Right lobe of liver (tissue), 6 donors: ENCODE measurements around the gene TNFRSF19. TPM values are rescaled to one million over a fixed set of nuclear protein-coding genes. Genes with fewer than 3 reads are reported as not detected.
"Not testable (repeated sequence)": the region's sequence is repeated elsewhere in the genome, so short reads cannot be mapped to it uniquely, and the experiment has no call there.

Experiments used
- ATAC-seq, 4 donors: fragments of 200-7000 bp; cut with Tn5 transposase; one replicate each; pipeline ENCODE4 v1.9.1; 2020; ENCODE audit warnings: mild to moderate bottlenecking in 4 of 4, moderate library complexity in 4 of 4
- DNase-seq, 3 donors: peaks; one replicate each; pipeline ENCODE4 v3.0.0-alpha.2; 2020
- H3K27ac ChIP-seq, 3 donors: fragments of 200-600 bp; one replicate each; pipeline ENCODE4 v1.8.0; 2022
- H3K27me3 ChIP-seq, 2 donors: fragments of 200-600 bp; one replicate each; pipeline ENCODE4 v1.8.0; 2022
- H3K36me3 ChIP-seq, 4 donors: fragments of 200-600 bp; sonication (generic) in 1 of 4; one replicate each; pipeline versions ENCODE4 v1.5.1 to v1.8.0; 2017 to 2022; ENCODE audit warnings: control low read depth in 1 of 4
- H3K4me1 ChIP-seq, 4 donors: fragments of 200-600 bp; sonication (generic) in 1 of 4; one replicate each; pipeline versions ENCODE4 v1.5.1 to v1.8.0; 2017 to 2022; ENCODE audit warnings: control low read depth in 1 of 4
- H3K4me3 ChIP-seq, 3 donors: fragments of 200-600 bp; one replicate each; pipeline ENCODE4 v1.8.0; 2022
- H3K9me3 ChIP-seq, 4 donors: fragments of 200-600 bp; sonication (generic) in 1 of 4; one replicate each; pipeline versions ENCODE4 v1.5.1 to v1.8.0; 2017 to 2022; ENCODE audit warnings: control low read depth in 1 of 4
- POLR2A ChIP-seq: fragments of 450-650 bp; IDR thresholded peaks from one replicate; pipeline ENCODE4 v1.6.1; 2017; ENCODE audit warnings: antibody characterized with exemption, mild to moderate bottlenecking
- WGBS: methylation state at CpG from one replicate; pipeline ENCODE4 v1.1.6; 2018; ENCODE audit warnings: low coverage, low lambda C conversion rate; ENCODE audit not compliant: insufficient coverage; ENCODE audit errors: missing lambda C conversion rate; 5-methylcytosine and 5-hydroxymethylcytosine counted together
- intact Hi-C, 2 donors: fragments of 100-400 bp; cut with DNase I; formaldehyde crosslinking; loops; one replicate each; pipeline versions ENCODE4 v1.11.2 to v1.14.1; 2022
- long read RNA-seq: library from polyadenylated mRNA; unstranded; transcript quantifications from one replicate; pipeline ENCODE4 v2.0.0, GENCODE V29; 2019
- total RNA-seq, 6 experiments: library from RNA; depleted of rRNA in 2 of 6; stranded (reverse); fragments of >200 nt in 2 of 6; fragmentation: NEBNext Ultra II Directional in 3 of 6; extraction: Animal tissue kit (Norgen Biotek cat#: 25700) in 3 of 6; gene quantifications; one replicate each; pipeline versions ENCODE4 v1.1.0 to v1.2.4, GENCODE V29; 2016 to 2023
- TF ChIP-seq, protein P1 (sequence below), 4 donors: fragments of 200-600 bp in 3 of 4; fragments of 450-650 bp in 1 of 4; IDR thresholded peaks; one replicate each; pipeline versions ENCODE4 v1.5.1 to v1.8.0; 2016 to 2022; ENCODE audit warnings: antibody characterized with exemption in 4 of 4, mild to moderate bottlenecking in 2 of 4
- donor health status: DM: no; HTN: yes; CAD: no.
- donor health status: DM: no; HTN: no; CAD: no.
- donor health status: DM: no; HTN: no; CAD: no.
- donor health status: DM: no; HTN: yes; CAD: no.
- donor health status: DM: no; HTN: yes; CAD: no.

TNFRSF19 gene
- total RNA-seq, result under 1 TPM in 5 of 6 experiments, not detected in 1; 0.06 to 0.37 (median 0.29) TPM
- long read RNA-seq, result 0 reads

DNA sequence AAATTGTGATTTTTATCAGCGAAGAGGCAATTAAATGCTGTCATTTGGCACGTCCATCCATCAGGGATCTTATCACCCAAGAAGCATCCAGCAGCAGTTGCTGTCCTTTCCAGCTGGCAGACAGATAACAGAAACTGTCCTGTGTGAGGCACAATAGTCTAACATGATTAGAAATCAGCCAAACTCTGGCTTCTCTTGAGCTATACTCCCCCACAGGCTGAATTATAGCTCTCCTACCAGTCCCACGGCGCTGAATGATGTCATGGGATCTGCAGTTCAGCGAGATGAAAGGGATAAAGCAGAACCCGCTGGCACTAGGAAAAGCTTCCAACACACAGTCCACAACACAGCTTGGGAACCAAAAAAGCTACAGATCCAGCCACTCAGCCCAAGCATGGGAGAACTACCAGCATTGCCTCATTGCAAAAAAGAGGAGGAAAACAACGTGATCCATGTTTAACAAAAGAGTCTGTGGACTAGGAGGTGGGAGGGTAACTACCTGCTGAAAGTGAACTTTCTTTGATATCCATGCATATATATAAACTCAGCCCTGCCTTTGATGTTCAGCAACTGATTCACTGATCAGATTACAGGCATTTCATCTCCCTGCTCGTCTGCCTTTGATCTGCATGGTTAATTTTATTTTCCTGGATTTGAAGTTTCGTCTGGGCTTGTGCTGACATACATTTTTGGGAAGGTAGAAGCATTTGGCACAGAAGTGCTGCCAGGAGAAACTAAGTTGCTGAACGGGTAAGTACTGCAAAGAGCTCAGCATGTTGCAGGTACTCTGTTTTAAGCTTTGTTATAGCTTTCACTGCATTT is at the start of gene TNFRSF19:
TNFRSF19 (plus strand) TSS at position 314 of the 822 bp plus-strand sequence. CDS start 19,772 bp downstream, outside the sequence.
- H3K9me3 ChIP-seq, result no peaks in the 10 kb centered on the region
- no peak within 1 kb of the TSS for H3K27ac ChIP-seq
- ATAC-seq, result peak in 1 of 4 donors; percentile 24
- no peak for DNase-seq
- WGBS, result 14% methylated on average over 10 of the region's 10 CpGs
- no peak within 1 kb of the TSS for H3K4me3 ChIP-seq
- TF ChIP-seq, protein P1, sequence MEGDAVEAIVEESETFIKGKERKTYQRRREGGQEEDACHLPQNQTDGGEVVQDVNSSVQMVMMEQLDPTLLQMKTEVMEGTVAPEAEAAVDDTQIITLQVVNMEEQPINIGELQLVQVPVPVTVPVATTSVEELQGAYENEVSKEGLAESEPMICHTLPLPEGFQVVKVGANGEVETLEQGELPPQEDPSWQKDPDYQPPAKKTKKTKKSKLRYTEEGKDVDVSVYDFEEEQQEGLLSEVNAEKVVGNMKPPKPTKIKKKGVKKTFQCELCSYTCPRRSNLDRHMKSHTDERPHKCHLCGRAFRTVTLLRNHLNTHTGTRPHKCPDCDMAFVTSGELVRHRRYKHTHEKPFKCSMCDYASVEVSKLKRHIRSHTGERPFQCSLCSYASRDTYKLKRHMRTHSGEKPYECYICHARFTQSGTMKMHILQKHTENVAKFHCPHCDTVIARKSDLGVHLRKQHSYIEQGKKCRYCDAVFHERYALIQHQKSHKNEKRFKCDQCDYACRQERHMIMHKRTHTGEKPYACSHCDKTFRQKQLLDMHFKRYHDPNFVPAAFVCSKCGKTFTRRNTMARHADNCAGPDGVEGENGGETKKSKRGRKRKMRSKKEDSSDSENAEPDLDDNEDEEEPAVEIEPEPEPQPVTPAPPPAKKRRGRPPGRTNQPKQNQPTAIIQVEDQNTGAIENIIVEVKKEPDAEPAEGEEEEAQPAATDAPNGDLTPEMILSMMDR (IDR thresholded peaks at IDR 0.05), result no peak
- no peak for TF ChIP-seq POLR2A
- no peaks in the 10 kb centered on the region for H3K27me3 ChIP-seq
- H3K36me3 ChIP-seq, result no peaks in the 10 kb centered on the region
- intact Hi-C loops, result no loop called here
- no peaks in the 10 kb centered on the region for H3K4me1 ChIP-seq

DNA sequence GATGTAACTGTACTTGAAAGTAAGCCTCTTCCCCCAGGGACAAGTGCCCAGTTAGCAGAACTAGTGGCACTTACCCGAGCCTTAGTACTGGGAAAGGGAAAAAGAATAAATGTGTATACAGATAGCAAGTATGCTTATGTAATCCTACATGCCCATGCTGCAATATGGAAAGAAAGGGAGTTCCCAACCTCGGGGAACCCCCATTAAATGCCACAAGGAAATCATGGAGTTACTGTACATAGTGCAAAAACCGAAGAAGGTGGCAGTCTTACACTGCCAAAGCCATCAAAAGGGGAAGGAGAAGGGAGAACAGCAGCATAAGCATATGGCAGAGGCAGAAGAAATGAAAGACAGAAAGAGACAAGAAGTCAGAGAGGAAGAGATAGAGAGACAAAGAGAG is 40.3 kb upstream of the TNFRSF19 start:
- intact Hi-C loops, H3K36me3 ChIP-seq, DNase-seq, ATAC-seq, H3K4me3 ChIP-seq, H3K27ac ChIP-seq, H3K9me3 ChIP-seq, H3K27me3 ChIP-seq, H3K4me1 ChIP-seq: not testable (repeated sequence)
- WGBS, result 53% methylated on average over 3 of the region's 3 CpGs

GRCh38 chr13:23531446-23531845 is 38.8 kb upstream of the TNFRSF19 start:
- no peaks in the 10 kb centered on the region for H3K36me3 ChIP-seq
- H3K4me3 ChIP-seq, result no peak overlapping the region
- no peaks in the 10 kb centered on the region for H3K27me3 ChIP-seq
- H3K27ac ChIP-seq, result no peak overlapping the region
- no peaks in the 10 kb centered on the region for H3K4me1 ChIP-seq
- WGBS, result 94% methylated on average over 3 of the region's 15 CpGs
- ATAC-seq (peak in 1 of 4 donors; percentile 21), DNase-seq (no peak)
- intact Hi-C loops, result no loop called here
- TF ChIP-seq POLR2A, result no peak
- TF ChIP-seq, protein P1 (IDR thresholded peaks at IDR 0.05), result no peak
- H3K9me3 ChIP-seq, result no peaks in the 10 kb centered on the region

DNA sequence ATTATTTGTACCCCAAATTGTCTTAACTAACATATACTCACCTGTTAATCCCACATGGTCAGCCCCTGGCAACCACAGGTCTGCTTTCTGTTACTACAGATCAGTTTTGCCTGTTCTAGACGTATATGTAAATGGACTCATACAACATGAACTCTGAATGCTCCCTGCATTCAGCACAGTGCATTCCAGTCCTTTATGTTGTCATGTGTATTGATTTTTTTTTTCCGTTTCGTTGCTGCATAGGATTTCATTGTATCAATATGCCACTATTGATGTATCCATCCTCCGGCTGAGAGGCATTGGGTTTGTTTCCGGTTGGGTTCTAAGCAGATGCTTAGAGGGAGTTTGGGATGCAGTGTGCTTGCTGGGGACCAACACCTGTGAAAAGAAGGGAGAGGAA is 36.1 kb upstream of the TNFRSF19 start:
- no peaks in the 10 kb centered on the region for H3K4me1 ChIP-seq
- ATAC-seq (no peak), DNase-seq (no peak)
- no peak overlapping the region for H3K4me3 ChIP-seq
- no peaks in the 10 kb centered on the region for H3K9me3 ChIP-seq
- H3K27ac ChIP-seq, result no peak overlapping the region
- H3K36me3 ChIP-seq, result no peaks in the 10 kb centered on the region
- TF ChIP-seq, protein P1 (IDR thresholded peaks at IDR 0.05), result no peak
- no peak for TF ChIP-seq POLR2A
- 42% methylated on average over 5 of the region's 5 CpGs for WGBS
- intact Hi-C loops, result no loop called here
- H3K27me3 ChIP-seq, result no peaks in the 10 kb centered on the region

DNA sequence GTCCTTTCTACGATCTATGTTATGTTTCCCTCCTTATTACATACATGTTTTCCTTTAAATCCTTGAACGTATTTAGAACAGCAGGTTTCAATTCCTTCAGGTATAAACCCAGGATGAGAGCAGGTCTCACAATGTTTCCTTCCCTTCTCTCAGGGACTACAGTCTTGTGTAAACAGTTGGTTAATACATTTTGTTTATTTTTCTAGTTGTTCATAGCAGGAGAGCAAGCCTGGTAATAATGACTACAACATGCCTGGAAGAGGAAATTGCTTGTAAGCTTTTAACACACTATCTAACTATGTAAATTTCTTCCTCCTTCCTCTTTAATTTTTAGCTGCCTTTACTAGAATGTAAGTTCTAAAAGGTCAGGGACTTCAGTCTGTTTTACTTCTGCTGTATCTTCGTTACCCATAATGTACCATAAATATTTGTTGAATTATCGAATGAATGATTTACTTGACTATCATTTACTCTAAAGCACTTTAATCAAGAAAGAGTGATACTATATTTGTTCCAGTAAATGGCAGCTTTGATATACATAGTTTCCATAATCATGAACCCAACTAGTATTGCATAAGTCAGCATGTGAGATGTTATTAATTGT is 28.9 kb upstream of the TNFRSF19 start:
- no peaks in the 10 kb centered on the region for H3K36me3 ChIP-seq
- ATAC-seq (peak in 1 of 4 donors; percentile 34), DNase-seq (no peak)
- H3K4me1 ChIP-seq, result no peaks in the 10 kb centered on the region
- H3K9me3 ChIP-seq, result no peaks in the 10 kb centered on the region
- intact Hi-C loops, result no loop called here
- no peaks in the 10 kb centered on the region for H3K27me3 ChIP-seq
- H3K4me3 ChIP-seq, result no peak overlapping the region
- H3K27ac ChIP-seq, result no peak overlapping the region
- TF ChIP-seq, protein P1 (IDR thresholded peaks at IDR 0.05), result no peak
- no peak for TF ChIP-seq POLR2A
- WGBS, result 61% methylated on average over 4 of the region's 4 CpGs
